Keratinocyte (primary cell): Measurements from ENCODE around the gene SLC7A7. TPM values are rescaled to one million over a fixed set of nuclear protein-coding genes. Genes with fewer than 3 reads are reported as not detected.

ENCODE experiments used
- DNase-seq: peaks from one replicate; pipeline ENCODE4 v3.0.0-alpha.2; 2011; ENCODE audit warnings: low read depth, missing footprints, low spot score
- FAIRE-seq: peaks from 2 replicates; lab custom pipeline; 2011; peaks lifted over from hg19 to GRCh38; lab: Jason Lieb, UNC
- H2AFZ ChIP-seq: 2 replicates; pipeline ENCODE4 v1.6.0; 2012; ENCODE audit warnings: low read length, control low read depth, inconsistent platforms; ENCODE audit not compliant: control insufficient read depth
- H3K27ac ChIP-seq: 2 replicates; pipeline ENCODE4 v1.5.1; 2011; ENCODE audit warnings: low read length; ENCODE audit not compliant: control insufficient read depth, insufficient read depth
- H3K27me3 ChIP-seq: 3 replicates; pipeline ENCODE4 v1.6.0; 2011; ENCODE audit warnings: low read length; ENCODE audit not compliant: control insufficient read depth, insufficient read depth; ENCODE audit errors: extremely low read depth
- H3K36me3 ChIP-seq, 2 experiments: 2 replicates in 1 of 2; 3 replicates in 1 of 2; pipeline ENCODE4 v1.5.1; 2011; ENCODE audit warnings: low read length in 2 of 2, mild to moderate bottlenecking in 1 of 2; ENCODE audit not compliant: control insufficient read depth in 2 of 2, insufficient read depth in 2 of 2; ENCODE audit errors: extremely low read depth in 1 of 2
- H3K4me1 ChIP-seq: 3 replicates; pipeline ENCODE4 v1.5.1; 2011; ENCODE audit warnings: low read length; ENCODE audit not compliant: control insufficient read depth, insufficient read depth; ENCODE audit errors: extremely low read depth
- H3K4me2 ChIP-seq: 3 replicates; pipeline ENCODE4 v1.6.0; 2011; ENCODE audit warnings: low read depth, low read length; ENCODE audit not compliant: control insufficient read depth, insufficient read depth; ENCODE audit errors: extremely low read depth
- H3K4me3 ChIP-seq, 3 experiments: fragments of 200-600 bp in 1 of 3; sonication (generic) in 1 of 3; 2 replicates in 2 of 3; 3 replicates in 1 of 3; pipeline ENCODE4 v1.5.1; 2011 to 2016; ENCODE audit warnings: low read length in 3 of 3, mild to moderate bottlenecking in 3 of 3, control low read depth in 2 of 3, inconsistent platforms in 1 of 3, low read depth in 1 of 3, mixed read lengths in 1 of 3, mixed run types in 1 of 3, moderate library complexity in 1 of 3; ENCODE audit not compliant: control insufficient read depth in 2 of 3, insufficient read depth in 2 of 3; ENCODE audit errors: extremely low read depth in 1 of 3
- H3K79me2 ChIP-seq: 2 replicates; pipeline ENCODE4 v1.6.0; 2012; ENCODE audit warnings: low read length; ENCODE audit not compliant: control insufficient read depth, insufficient read depth
- H3K9ac ChIP-seq: 3 replicates; pipeline ENCODE4 v1.6.0; 2011; ENCODE audit warnings: low read length; ENCODE audit not compliant: control insufficient read depth, insufficient read depth; ENCODE audit errors: extremely low read depth
- H3K9me1 ChIP-seq: 3 replicates; pipeline ENCODE4 v1.6.0; 2011; ENCODE audit warnings: low read length; ENCODE audit not compliant: control insufficient read depth, insufficient read depth; ENCODE audit errors: extremely low read depth
- H3K9me3 ChIP-seq: 2 replicates; pipeline ENCODE4 v1.5.1; 2012; ENCODE audit warnings: low read depth, low read length; ENCODE audit not compliant: control insufficient read depth
- H4K20me1 ChIP-seq: 3 replicates; pipeline ENCODE4 v1.6.0; 2011; ENCODE audit warnings: low read length; ENCODE audit not compliant: control insufficient read depth, insufficient read depth; ENCODE audit errors: extremely low read depth
- CTCF ChIP-seq, 3 experiments: IDR thresholded peaks in 1 of 3; conservative IDR thresholded peaks in 1 of 3; optimal IDR thresholded peaks in 1 of 3; 2 replicates in 2 of 3; 3 replicates in 1 of 3; pipeline versions ENCODE3 to v1.5.1; 2011; ENCODE audit warnings: low read length in 3 of 3, mild to moderate bottlenecking in 3 of 3, moderate library complexity in 2 of 3, control low read depth in 1 of 3, inconsistent platforms in 1 of 3; ENCODE audit not compliant: insufficient read depth in 2 of 3; ENCODE audit errors: extremely low read depth in 1 of 3
- EZH2 ChIP-seq: IDR thresholded peaks from one replicate; pipeline ENCODE4 v1.6.1; 2012; ENCODE audit warnings: inconsistent platforms, mild to moderate bottlenecking, low read length, moderate library complexity
- dilution Hi-C: fragments of 300-500 bp; cut with MboI; formaldehyde crosslinking; loops from one replicate; pipeline ENCODE4 v1.7.0; 2020; ENCODE audit warnings: low sequenced_read_pairs; ENCODE audit not compliant: extremely low pct_ligation_motif_present
- polyA plus RNA-seq, 5 experiments: library from polyadenylated mRNA; depleted of rRNA in 3 of 5; stranded (reverse) in 3 of 5; stranded (forward) in 1 of 5; unstranded in 1 of 5; fragments of >200 nt; gene quantifications; 1 replicate in 1 of 5; 2 replicates in 3 of 5; 3 replicates in 1 of 5; pipeline versions ENCODE4 v1.2.1 to v1.2.3, GENCODE V29; 2011 to 2012; ENCODE audit warnings: missing spikeins in 2 of 5, low read depth in 1 of 5, low replicate concordance in 1 of 5

Gene SLC7A7
- polyA plus RNA-seq, 1 donor (not counting 4 experiments of a cell fraction or from before 2014, with no cell fraction given): 0.20 TPM

- DNase-seq: no peak
- H3K4me3 ChIP-seq: no peak overlapping the region
- no peak overlapping the region for H3K9ac ChIP-seq
- peaks cover 25% of the 10 kb centered on the region for H3K4me1 ChIP-seq
- H4K20me1 ChIP-seq: no peaks in the 10 kb centered on the region
- no peaks in the 10 kb centered on the region for H3K9me3 ChIP-seq
- H3K9me1 ChIP-seq: no peaks in the 10 kb centered on the region
- H3K27ac ChIP-seq: no peak overlapping the region
- no peak for TF ChIP-seq EZH2
- no peak for TF ChIP-seq CTCF (optimal IDR thresholded peaks at IDR 0.05 in 1 of 3, IDR thresholded peaks at IDR 0.05 in 1 of 3, conservative IDR thresholded peaks at IDR 0.05 in 1 of 3; ENCODE audit: extremely low read depth in 1 of 3, insufficient read depth in 2 of 3, low read length in 3 of 3)
- H3K36me3 ChIP-seq: no peaks in the 10 kb centered on the region
- H3K27me3 ChIP-seq: no peaks in the 10 kb centered on the region
- H2AFZ ChIP-seq: no peak overlapping the region
- peak overlapping the region; percentile 48 for H3K4me2 ChIP-seq
- FAIRE-seq: no peak
- dilution Hi-C loops: no loop called here
- no peaks in the 10 kb centered on the region for H3K79me2 ChIP-seq
These were observed 6.9 kb upstream of the SLC7A7 start for GRCh38 chr14:22822016-22822570.

GRCh38 chr14:22821193-22822015, 6.2 kb upstream of the SLC7A7 start:
- TF ChIP-seq EZH2 (no peak), CTCF (optimal IDR thresholded peaks at IDR 0.05 in 1 of 3, IDR thresholded peaks at IDR 0.05 in 1 of 3, conservative IDR thresholded peaks at IDR 0.05 in 1 of 3; ENCODE audit: extremely low read depth in 1 of 3, insufficient read depth in 2 of 3, low read length in 3 of 3) (no peak)
- peaks cover 25% of the 10 kb centered on the region for H3K4me1 ChIP-seq
- no peaks in the 10 kb centered on the region for H3K27me3 ChIP-seq
- H3K4me2 ChIP-seq: peak overlapping the region; percentile 35
- H3K36me3 ChIP-seq: no peaks in the 10 kb centered on the region
- no peaks in the 10 kb centered on the region for H3K79me2 ChIP-seq
- DNase-seq: no peak
- H3K9me3 ChIP-seq: no peaks in the 10 kb centered on the region
- H4K20me1 ChIP-seq: no peaks in the 10 kb centered on the region
- no peak for FAIRE-seq
- no peak overlapping the region for H2AFZ ChIP-seq
- no peak overlapping the region for H3K4me3 ChIP-seq
- no peaks in the 10 kb centered on the region for H3K9me1 ChIP-seq
- dilution Hi-C loops: no loop called here
- H3K27ac ChIP-seq: no peak overlapping the region
- H3K9ac ChIP-seq: no peak overlapping the region
